Small intestine (tissue), 7 donors: ENCODE results near the gene MAP3K9. TPM values are rescaled to one million over a fixed set of nuclear protein-coding genes. Genes with fewer than 3 reads are reported as not detected.

Experiments
- DNase-seq, 2 donors: peaks; one replicate each; pipeline versions ENCODE4 v3.0.0 to v3.0.0-alpha.2; 2013
- FAIRE-seq: peaks from 2 replicates; lab custom pipeline; 2012; peaks lifted over from hg19 to GRCh38; lab: Jason Lieb, UNC
- H3K27ac ChIP-seq, 3 donors: one replicate each; pipeline ENCODE4 v1.5.1; 2013; ENCODE audit warnings: low read length in 2 of 3, mild to moderate bottlenecking in 2 of 3, control low read depth in 1 of 3, inconsistent platforms in 1 of 3, low read depth in 1 of 3, moderate library complexity in 1 of 3
- H3K27me3 ChIP-seq, 3 donors: one replicate each; pipeline ENCODE4 v1.6.1; 2013; ENCODE audit warnings: low read length in 3 of 3, inconsistent platforms in 1 of 3; ENCODE audit not compliant: control insufficient read depth in 3 of 3, insufficient read depth in 3 of 3
- H3K36me3 ChIP-seq, 3 donors: one replicate each; pipeline ENCODE4 v1.6.1; 2013; ENCODE audit warnings: low read length in 3 of 3, inconsistent platforms in 1 of 3, low read depth in 1 of 3, mild to moderate bottlenecking in 1 of 3, moderate library complexity in 1 of 3; ENCODE audit not compliant: control insufficient read depth in 3 of 3, insufficient read depth in 2 of 3
- H3K4me1 ChIP-seq, 3 donors: one replicate each; pipeline ENCODE4 v1.6.1; 2013; ENCODE audit warnings: low read length in 2 of 3, inconsistent platforms in 1 of 3, low read depth in 1 of 3, mild to moderate bottlenecking in 1 of 3, moderate library complexity in 1 of 3; ENCODE audit not compliant: control insufficient read depth in 3 of 3, insufficient read depth in 2 of 3
- H3K4me3 ChIP-seq, 3 donors: one replicate each; pipeline ENCODE4 v1.5.1; 2013; ENCODE audit warnings: low read length in 3 of 3, control low read depth in 1 of 3, inconsistent platforms in 1 of 3, low read depth in 1 of 3, mild to moderate bottlenecking in 1 of 3, moderate library complexity in 1 of 3
- H3K9me3 ChIP-seq, 2 donors: one replicate each; pipeline ENCODE4 v1.6.1; 2013; ENCODE audit warnings: low read depth in 1 of 2, low read length in 1 of 2; ENCODE audit not compliant: control insufficient read depth in 2 of 2, insufficient read depth in 1 of 2
- WGBS, 3 donors: extraction: QIAGEN DNeasy Blood & Tissue Kit; methylation state at CpG; one replicate each; pipeline ENCODE4 v1.1.7; 2013; 5-methylcytosine and 5-hydroxymethylcytosine counted together
- polyA plus RNA-seq, 4 donors: library from polyadenylated mRNA; stranded (reverse) in 3 of 4; unstranded in 1 of 4; fragments of 200-250 nt in 3 of 4; fragments of 120-200 nt in 1 of 4; gene quantifications; one replicate each; pipeline versions ENCODE4 v1.2.1 to v1.2.3, GENCODE V29; 2013
- donor health status: healthy with polysubstance abuse.
- donor health status: control.
- donor health status: control.
- donor health status: Bipolar disorder and iron deficiency.
- donor health status: healthy.

The MAP3K9 gene
- polyA plus RNA-seq, 4 donors, result 0.81 to 4.5 (median 2.6) TPM

GRCh38 chr14:70770490-70770889, 38.8 kb downstream of the MAP3K9 start:
- Histone ChIP-seq H3K4me1 (no peaks in the 10 kb centered on the region), H3K9me3 (no peaks in the 10 kb centered on the region), H3K36me3 (peaks cover 0 to 6% (median 0%) of the 10 kb centered on the region in 3 donors), H3K27me3 (no peaks in the 10 kb centered on the region), H3K4me3 (no peak overlapping the region), H3K27ac (no peak overlapping the region)
- DNase-seq, result no peak
- 84 to 95% (median 87%) methylated on average over 7 of the region's 7 CpGs for WGBS, 3 donors
- no peak for FAIRE-seq

DNA sequence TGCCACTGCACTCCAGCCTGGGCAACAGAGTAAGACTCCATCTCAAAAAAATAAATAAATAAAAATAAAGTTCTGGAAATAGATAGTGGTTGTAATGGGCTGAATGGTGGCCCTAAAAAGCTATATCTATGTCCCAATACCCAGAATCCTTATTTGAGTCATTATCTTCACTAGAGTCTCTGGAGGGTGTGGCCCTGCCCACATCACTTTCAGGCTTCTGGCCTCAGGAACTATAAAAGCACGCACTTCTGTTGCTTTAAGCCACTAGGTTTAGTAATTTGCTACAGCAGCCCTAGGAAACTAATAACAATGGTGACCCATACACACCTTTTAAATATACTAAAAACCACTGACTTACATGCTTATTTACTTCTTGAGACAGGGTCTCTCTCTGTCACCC, 49.9 kb downstream of the MAP3K9 start:
- Histone ChIP-seq H3K36me3 (peaks cover 0 to 7% (median 5%) of the 10 kb centered on the region in 3 donors), H3K27me3 (no peaks in the 10 kb centered on the region), H3K9me3 (no peaks in the 10 kb centered on the region), H3K4me3 (no peak overlapping the region), H3K27ac (no peak overlapping the region), H3K4me1 (no peaks in the 10 kb centered on the region)
- DNase-seq (no peak), FAIRE-seq (no peak)
- 78 to 100% (median 92%) methylated on average over 1 of the region's 1 CpG for WGBS, 3 donors

DNA sequence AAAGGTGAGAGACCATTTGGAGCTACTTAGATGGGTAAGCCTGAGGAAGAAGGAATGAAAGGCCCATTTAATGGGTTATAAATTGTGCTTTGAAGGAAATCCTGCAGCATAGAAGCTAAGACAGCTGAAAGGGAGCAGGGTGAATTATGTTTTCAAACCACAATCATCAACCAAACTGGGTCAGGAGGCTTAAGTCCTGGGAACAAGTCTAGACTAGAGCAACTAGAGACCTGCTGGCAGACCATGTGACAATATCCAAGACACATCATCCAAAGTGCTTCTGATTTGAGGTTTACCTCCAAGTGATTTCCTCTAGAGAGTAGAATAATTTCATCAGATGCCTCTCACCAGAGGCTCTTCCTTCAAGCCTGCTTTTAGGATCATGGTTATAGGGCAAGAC, 53.7 kb downstream of the MAP3K9 start:
- Histone ChIP-seq H3K4me1 (peaks cover 0 to 2% (median 0%) of the 10 kb centered on the region in 3 donors), H3K36me3 (peaks cover 0 to 7% (median 5%) of the 10 kb centered on the region in 3 donors), H3K27me3 (no peaks in the 10 kb centered on the region), H3K4me3 (no peak overlapping the region), H3K9me3 (no peaks in the 10 kb centered on the region), H3K27ac (no peak overlapping the region)
- no peak for FAIRE-seq
- no peak for DNase-seq

- no peaks in the 10 kb centered on the region for H3K9me3 ChIP-seq
- H3K27me3 ChIP-seq, result no peaks in the 10 kb centered on the region
- H3K4me3 ChIP-seq, result no peak overlapping the region
- H3K4me1 ChIP-seq, result peaks cover 0 to 2% (median 0%) of the 10 kb centered on the region in 3 donors
- DNase-seq (no peak), FAIRE-seq (no peak)
- whole genome bisulfite sequencing, 3 donors, result 76 to 88% (median 87%) methylated on average over 3 of the region's 3 CpGs
- no peak overlapping the region for H3K27ac ChIP-seq
- H3K36me3 ChIP-seq, result peaks cover under 1 to 3% (median 3%) of the 10 kb centered on the region in 3 donors
Measured at GRCh38 chr14:70754991-70755390, 54.3 kb downstream of the MAP3K9 start.

- peaks cover 3 to 6% (median 5%) of the 10 kb centered on the region in 3 donors for H3K36me3 ChIP-seq
- 36 to 62% (median 50%) methylated on average over 4 of the region's 4 CpGs for WGBS, 3 donors
- DNase-seq (peak; percentile 29 to 71), FAIRE-seq (no peak)
- H3K4me3 ChIP-seq, result no peak overlapping the region
- H3K27me3 ChIP-seq, result no peaks in the 10 kb centered on the region
- no peaks in the 10 kb centered on the region for H3K9me3 ChIP-seq
- H3K27ac ChIP-seq, result no peak overlapping the region
- H3K4me1 ChIP-seq, result peaks cover 0 to 2% (median 0%) of the 10 kb centered on the region in 3 donors
Measured at GRCh38 chr14:70753518-70753953, 55.8 kb downstream of the MAP3K9 start.

DNA sequence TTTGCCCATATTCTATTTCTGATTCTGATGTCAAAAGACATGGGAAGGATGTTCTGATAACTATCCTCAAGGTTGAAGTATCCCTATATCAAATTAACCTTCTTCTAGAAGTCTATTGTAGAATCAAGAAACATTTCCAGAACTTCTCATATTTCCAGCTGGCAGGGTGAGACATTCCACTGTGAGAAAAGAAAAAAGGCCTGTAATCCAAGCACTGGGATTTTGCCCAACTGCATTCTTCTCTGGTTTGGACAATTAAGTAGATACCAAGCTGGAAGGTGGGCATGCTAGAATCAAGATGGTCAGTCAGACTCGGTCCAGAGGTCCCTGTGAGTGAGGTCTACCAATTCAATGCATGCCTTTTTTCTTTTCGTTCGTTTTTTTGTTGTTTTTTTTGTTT, 60.9 kb downstream of the MAP3K9 start:
- FAIRE-seq, result no peak
- no peak overlapping the region for H3K27ac ChIP-seq
- 77 to 78% (median 78%) methylated on average over 3 of the region's 3 CpGs for WGBS, 3 donors

DNA sequence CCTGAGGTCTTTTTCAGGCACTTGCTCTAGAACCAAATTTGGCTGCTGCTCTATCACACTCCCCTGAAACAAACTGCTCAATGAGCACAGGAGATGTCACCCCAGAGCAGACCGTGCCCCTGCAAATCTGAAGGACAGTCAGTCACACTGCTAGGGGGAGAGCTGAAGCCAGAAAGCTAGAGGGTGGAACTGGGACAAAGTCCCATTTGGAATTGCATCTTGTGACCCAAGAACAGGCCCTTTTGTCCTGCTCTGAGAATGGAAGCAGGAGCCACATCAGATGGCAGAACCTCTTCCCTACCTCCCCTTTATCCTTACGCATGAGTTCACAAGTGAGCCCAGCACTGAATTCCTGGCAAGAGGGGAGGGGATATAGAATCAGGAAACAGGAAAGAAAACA, 64.7 kb downstream of the MAP3K9 start:
- Histone ChIP-seq H3K27ac (peak overlapping the region in 1 of 3 donors; percentile 33), H3K4me1 (peaks cover 0 to 9% (median 0%) of the 10 kb centered on the region in 3 donors), H3K9me3 (no peaks in the 10 kb centered on the region), H3K27me3 (no peaks in the 10 kb centered on the region), H3K4me3 (no peak overlapping the region), H3K36me3 (peaks cover 5 to 13% (median 7%) of the 10 kb centered on the region in 3 donors)
- FAIRE-seq (no peak), DNase-seq (peak; percentile 6 to 75)
- WGBS, 3 donors, result 73 to 79% (median 75%) methylated on average over 2 of the region's 2 CpGs

More for the DNA sequence above, 60.9 kb downstream of the MAP3K9 start:
- no peak for DNase-seq
- no peaks in the 10 kb centered on the region for H3K9me3 ChIP-seq
- H3K36me3 ChIP-seq, result peaks cover 3 to 5% (median 4%) of the 10 kb centered on the region in 3 donors
- no peaks in the 10 kb centered on the region for H3K27me3 ChIP-seq
- no peak overlapping the region for H3K4me3 ChIP-seq
- H3K4me1 ChIP-seq, result peaks cover 0 to 9% (median 0%) of the 10 kb centered on the region in 3 donors

GRCh38 chr14:70742316-70742715, 67.0 kb downstream of the MAP3K9 start:
- Histone ChIP-seq H3K4me1 (peaks cover 0 to 9% (median 0%) of the 10 kb centered on the region in 3 donors), H3K27me3 (no peaks in the 10 kb centered on the region), H3K36me3 (peaks cover 5 to 21% (median 7%) of the 10 kb centered on the region in 3 donors), H3K27ac (no peak overlapping the region), H3K9me3 (no peaks in the 10 kb centered on the region), H3K4me3 (no peak overlapping the region)
- FAIRE-seq (no peak), DNase-seq (no peak)
- WGBS, 3 donors, result 93 to 96% (median 95%) methylated on average over 14 of the region's 14 CpGs

- DNase-seq (no peak), FAIRE-seq (no peak)
- Histone ChIP-seq H3K36me3 (peaks cover 3 to 22% (median 7%) of the 10 kb centered on the region in 3 donors), H3K4me1 (peaks cover 0 to 9% (median 0%) of the 10 kb centered on the region in 3 donors), H3K27ac (no peak overlapping the region), H3K4me3 (no peak overlapping the region), H3K27me3 (no peaks in the 10 kb centered on the region), H3K9me3 (no peaks in the 10 kb centered on the region)
- 82 to 95% (median 86%) methylated on average over 6 of the region's 6 CpGs for WGBS, 3 donors
Measured at GRCh38 chr14:70741482-70741881, 67.8 kb downstream of the MAP3K9 start.
